Measurements from ENCODE around the gene VKORC1.

The VKORC1 gene

GRCh38 chr16:31061126-31061812 is 33.3 kb downstream of the VKORC1 start:
- DNase-seq = no peak

- no peak for DNase-seq
Observed at GRCh38 chr16:31055613-31056012, 39.0 kb downstream of the VKORC1 start.

- no peak for DNase-seq
Observed at GRCh38 chr16:31052114-31052513, 42.5 kb downstream of the VKORC1 start.

- DNase-seq = no peak
Observed at GRCh38 chr16:31050280-31051030, 44.1 kb downstream of the VKORC1 start.

- DNase-seq = no peak
Observed at GRCh38 chr16:31043898-31044481, 50.6 kb downstream of the VKORC1 start.

DNA sequence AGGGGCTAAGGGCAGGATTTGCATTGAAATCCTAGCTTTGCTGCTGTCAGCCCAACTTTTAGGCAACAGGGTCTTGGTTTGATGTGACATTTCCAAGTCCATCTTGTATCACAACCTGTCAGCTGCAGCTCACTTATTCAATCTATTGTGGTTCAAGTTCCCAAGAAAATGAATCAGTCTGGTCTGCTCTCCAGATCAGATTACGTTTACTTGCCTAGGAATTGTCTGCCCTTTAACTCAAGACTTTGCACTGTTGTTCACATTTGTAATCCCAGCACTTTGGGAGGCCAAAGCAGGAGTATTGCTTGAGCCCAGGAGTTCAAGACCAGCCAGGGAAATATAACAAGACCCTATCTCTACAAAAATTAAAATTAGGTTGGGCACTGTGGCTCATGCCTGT is 51.2 kb downstream of the VKORC1 start:
- DNase-seq = no peak

DNA sequence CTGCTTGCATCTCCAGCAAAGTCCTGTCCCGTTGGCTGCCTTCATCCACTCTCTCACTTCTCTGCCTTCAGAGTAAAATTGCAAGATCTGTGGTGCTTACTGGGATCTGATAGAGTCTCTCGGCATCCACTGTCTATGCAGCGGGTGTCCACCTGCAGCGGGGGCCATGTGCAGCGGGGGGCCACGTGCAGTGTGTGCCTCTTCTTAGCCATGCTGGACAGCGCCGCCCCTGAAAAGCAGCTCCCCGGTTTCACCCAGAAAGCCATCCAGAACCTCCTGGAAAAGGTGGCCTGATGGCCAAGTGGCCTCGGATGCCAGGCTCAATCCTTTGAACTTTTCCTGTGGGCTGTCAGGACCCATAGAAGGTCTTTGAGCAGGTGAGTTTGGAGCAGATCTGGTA is 51.7 kb downstream of the VKORC1 start:
- no peak for DNase-seq
